ENCODE results near the gene ATXN7L3B.

Gene ATXN7L3B

DNA sequence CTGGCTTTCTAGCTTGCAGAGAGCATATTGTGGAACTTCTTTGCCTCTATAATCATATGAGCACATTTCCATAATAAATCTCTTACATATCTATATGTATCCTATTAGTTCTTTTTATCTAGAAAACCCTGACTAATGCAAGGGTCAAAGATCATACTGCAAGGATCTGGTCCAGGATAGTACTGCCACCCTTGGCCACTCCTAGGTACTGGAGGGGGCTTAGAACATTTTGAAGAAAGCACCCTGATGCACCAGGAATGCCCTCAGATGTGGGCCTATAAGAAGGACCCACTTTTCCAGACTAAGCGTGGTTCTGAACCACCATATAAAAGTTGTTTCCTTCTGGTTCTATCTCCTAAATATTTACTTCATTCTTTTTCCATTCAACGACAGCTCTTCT, 14.6 kb downstream of the ATXN7L3B start:
- no peak for DNase-seq

DNA sequence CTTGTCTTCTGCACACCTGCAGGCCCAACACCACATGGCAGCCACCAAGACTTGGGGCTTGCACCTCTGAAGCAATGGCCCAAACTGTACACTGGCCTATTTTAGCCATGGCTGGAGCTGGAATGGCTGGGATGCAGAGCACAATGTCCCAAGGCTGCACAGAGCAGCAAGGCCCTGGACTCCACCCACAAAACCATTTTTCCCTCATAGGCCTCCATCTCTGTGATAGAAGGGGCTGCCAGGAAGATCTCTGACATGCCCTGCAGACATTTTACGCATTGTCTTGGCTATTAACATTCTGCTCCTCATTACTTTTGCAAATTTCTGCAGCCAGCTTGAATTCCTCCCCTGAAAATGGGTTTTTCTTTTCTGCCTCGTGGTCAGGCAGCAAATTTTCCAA, 22.1 kb downstream of the ATXN7L3B start:
- DNase-seq: no peak

DNA sequence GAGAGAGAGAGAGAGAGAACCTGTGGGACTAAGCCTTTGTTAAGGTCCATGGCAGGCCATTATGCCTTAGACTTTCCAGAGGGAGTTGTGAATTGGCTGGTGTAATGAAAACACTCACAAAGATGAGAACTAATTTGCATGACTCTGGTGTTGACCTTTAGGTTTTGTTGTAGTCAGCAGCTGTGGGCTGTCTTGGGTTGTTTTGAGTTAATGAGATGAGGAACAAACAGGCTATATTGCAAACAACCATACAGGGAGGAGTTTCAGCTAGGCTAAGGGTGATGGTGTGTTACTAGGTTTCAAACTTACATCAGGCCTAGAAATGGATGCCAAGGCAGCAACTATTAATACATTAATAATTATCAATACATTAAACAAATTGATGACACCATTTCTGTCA, 26.3 kb downstream of the ATXN7L3B start:
- DNase-seq: no peak

DNA sequence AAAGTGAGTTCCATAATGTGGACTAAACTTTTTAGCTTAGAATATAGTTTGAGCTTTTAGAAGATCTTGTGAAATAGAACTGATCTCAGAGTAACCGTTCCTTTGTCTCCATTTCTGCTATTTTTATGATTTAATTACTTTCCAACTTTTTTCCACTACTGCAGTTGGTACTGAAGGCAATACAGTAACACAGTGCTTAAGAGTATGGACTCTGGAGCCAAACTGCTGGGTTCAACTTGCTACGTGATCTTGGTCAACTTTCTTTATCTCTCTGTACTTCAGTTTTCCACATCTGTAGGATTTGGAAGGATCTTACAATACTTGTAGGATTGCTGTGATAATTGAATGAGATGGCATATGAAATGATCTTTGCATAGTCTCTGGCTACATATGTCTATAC, 40.9 kb downstream of the ATXN7L3B start:
- no peak for DNase-seq

DNA sequence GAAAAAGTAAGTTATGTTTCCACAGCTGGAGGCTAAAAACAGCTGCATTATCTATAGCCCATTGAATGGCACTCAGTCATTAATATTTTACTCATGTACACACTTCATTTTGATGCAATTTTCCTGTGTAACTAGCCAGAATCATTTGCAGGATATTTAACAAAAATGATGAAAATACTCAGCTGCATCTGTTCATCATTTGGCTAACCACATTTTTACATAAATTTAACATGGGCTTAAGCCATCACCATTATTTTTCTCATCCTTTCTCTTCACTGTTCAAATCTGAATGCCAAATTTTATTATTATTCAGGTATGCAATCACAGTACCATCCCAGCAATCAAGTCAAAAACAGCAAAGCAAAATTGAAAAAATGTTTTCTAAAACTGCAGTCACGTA, 41.8 kb downstream of the ATXN7L3B start:
- no peak for DNase-seq

DNA sequence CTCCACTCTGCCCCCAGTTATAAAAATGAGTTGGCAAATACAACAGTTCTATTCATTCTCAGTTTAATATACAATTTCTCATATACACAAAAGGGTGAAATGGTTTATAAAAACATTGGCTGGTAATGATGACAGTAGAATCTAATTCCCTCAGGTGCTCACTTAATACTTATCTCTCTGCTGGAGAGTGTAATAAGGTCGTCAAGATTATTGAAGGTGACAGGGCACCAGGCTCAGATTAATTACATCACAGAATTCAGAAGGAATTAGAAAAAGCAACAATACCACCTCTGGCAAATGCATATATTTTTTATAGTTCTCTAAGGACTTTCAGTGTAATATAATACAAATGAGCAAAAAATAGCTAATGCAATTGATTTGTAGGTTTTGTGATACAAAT, 42.3 kb downstream of the ATXN7L3B start:
- no peak for DNase-seq

DNA sequence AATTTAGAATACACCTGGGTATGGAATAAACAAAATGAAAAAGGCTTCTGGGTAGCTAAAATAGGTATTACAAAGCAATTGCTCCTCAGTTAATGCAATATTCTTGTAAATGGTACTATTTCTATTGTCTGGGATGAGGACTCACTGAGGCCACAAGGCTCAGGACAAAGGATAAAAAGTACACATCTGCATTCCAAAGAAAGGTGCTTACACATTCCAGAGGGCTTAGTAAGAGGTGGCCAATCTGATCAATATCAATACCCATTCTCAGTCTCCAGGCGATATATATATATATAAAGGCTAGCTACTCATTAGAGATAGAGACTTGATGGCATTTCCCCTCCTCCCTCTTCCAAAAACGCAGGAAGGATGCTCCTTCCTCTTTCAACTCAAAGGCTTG, 43.8 kb downstream of the ATXN7L3B start:
- no peak for DNase-seq

DNA sequence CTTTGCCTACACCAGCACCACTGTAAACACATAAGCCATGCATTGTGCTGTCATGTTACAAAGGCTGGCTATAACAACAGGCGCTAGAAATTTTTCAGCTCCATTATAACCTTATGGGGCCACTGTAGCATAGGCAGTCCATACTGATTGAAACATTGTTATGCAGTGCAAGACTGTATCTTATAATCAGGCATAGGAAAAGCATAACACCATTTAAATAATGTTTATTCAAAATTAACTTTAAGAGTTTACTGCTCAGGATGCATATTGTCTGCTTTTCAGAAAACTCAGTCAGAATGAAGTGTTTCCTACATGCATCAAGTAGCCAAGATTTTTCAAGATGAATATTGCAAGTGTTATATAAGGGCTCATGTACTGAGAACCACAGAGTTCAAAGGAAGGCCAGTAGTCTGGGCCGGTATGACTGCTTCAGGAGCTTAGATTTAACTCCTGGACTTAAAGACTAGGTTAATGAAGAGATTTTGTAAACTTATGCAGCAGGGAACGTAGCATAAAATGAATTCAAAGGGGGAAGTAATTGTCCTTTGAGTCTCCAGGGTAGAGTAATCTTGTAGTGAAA, 46.9 kb downstream of the ATXN7L3B start:
- no peak for DNase-seq

DNA sequence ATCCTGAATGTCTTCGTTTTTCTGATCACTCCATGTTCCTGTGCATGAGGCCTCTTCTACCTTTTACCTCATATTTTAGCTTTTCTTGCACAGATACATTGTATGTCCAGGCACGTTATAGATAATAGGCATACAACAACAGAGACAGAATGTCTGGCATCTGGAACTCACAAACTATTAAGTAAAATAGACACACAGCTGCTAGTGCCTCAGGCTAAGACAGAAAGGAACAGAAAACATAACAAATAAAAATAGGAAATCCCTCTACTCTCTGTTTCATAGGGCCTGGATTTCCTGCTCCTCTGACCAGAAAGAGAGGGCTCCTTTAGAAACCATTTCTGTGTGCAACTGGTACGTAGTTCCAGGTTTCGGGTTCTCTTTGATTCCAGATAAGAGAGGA, 48.6 kb downstream of the ATXN7L3B start:
- DNase-seq: no peak
